ENCODE data around the gene SLC11A1.

Gene SLC11A1

GRCh38 chr2:218392459-218392858 is 10.4 kb downstream of the SLC11A1 start:
- DNase-seq (ENCODE audit: low read depth, low spot score), result no peak

DNA sequence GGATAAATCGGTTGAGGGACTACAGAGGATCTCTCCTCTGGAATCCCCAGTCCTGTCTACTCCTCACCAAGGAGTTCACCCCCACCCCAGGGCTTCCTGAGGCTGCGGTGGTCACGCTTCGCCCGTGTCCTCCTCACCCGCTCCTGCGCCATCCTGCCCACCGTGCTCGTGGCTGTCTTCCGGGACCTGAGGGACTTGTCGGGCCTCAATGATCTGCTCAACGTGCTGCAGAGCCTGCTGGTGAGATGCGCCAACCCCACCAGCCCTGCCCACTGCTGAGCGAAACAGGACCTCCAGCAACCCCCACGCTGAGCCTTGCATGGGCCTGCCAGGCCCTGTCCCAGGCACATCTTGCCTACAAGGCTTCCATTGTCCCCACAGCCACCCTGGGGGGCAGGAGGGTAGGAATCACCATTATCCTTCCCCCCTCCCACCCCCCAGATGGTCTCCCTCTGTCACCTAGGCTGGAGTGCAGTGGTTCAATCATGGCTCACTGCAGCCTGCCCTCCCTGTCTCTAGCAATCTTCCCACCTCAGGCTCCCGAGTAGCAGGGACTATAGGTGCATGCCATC is 10.9 kb downstream of the SLC11A1 start:
- DNase-seq (ENCODE audit: low read depth, low spot score), result no peak
- H3K27ac ChIP-seq, result no peak overlapping the region

More at GRCh38 chr2:218392459-218392858, 10.4 kb downstream of the SLC11A1 start:
- no peak overlapping the region for H3K27ac ChIP-seq

DNA sequence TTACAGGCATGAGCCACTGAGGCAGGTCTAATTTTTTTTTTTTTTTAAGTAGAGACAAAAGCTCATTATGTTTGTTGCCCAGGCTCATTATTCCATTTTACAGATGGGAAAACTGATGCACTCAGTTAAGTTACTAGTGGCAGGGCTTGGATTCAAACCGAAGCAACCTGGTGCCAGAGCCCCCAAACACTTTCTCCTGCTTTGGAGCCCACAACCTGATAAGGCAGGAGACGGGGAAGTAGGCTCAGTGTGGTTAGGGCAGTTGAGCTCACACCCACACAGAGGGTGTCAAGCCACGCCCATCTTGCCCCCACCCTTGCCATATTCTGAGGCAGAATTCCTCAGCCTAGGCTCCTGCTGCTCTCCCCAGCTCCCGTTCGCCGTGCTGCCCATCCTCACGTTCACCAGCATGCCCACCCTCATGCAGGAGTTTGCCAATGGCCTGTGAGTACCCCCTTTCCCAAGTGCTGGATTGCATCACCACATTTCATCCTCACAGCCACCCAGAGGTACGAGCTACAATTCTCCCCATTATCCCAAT is 11.7 kb downstream of the SLC11A1 start:
- no peak for DNase-seq (ENCODE audit: low read depth, low spot score)
- H3K27ac ChIP-seq, result no peak overlapping the region

GRCh38 chr2:218394298-218395089 is 12.4 kb downstream of the SLC11A1 start:
- H3K27ac ChIP-seq, result no peak overlapping the region
- no peak for DNase-seq (ENCODE audit: low read depth, low spot score)

GRCh38 chr2:218395090-218395444 is 13.0 kb downstream of the SLC11A1 start:
- no peak overlapping the region for H3K27ac ChIP-seq

GRCh38 chr2:218395456-218395825 is 13.4 kb downstream of the SLC11A1 start:
- H3K27ac ChIP-seq, result peak overlapping the region; percentile 99
- no peak for DNase-seq (ENCODE audit: low read depth, low spot score)

More at GRCh38 chr2:218395090-218395444, 13.0 kb downstream of the SLC11A1 start:
- no peak for DNase-seq (ENCODE audit: low read depth, low spot score)

GRCh38 chr2:218395826-218396687 is 14.0 kb downstream of the SLC11A1 start:
- H3K27ac ChIP-seq, result peak overlapping the region; percentile 99
- peak; percentile 76 for DNase-seq (ENCODE audit: low read depth, low spot score)

GRCh38 chr2:218396688-218397462 is 14.8 kb downstream of the SLC11A1 start:
- H3K27ac ChIP-seq, result peak overlapping the region; percentile 99
- DNase-seq (ENCODE audit: low read depth, low spot score), result peak; percentile 20

DNA sequence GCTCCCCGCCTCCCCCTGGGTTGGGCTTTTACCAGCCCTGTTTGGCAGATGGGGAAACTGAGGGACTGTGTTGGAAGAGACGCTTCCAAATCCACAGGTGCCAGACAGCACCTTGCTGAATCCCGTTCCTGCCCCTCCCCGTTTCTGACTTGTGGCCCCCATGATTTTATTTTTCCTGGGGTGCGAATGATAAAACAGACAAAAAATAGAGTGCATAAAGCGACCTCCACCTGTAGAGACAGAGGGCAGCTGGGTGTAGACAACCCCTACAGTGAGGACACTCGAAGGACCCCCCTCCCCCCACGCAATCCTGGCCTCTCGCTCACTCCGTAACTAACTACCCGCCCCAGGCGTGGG is 15.4 kb downstream of the SLC11A1 start:
- H3K27ac ChIP-seq, result peak overlapping the region; percentile 99
- DNase-seq (ENCODE audit: low read depth, low spot score), result no peak

- DNase-seq (ENCODE audit: low read depth, low spot score), result peak; percentile 43
- H3K27ac ChIP-seq, result peak overlapping the region; percentile 99
Measured at GRCh38 chr2:218397820-218398436, 15.9 kb downstream of the SLC11A1 start.

GRCh38 chr2:218398437-218399390 is 16.6 kb downstream of the SLC11A1 start:
- peak overlapping the region; percentile 99 for H3K27ac ChIP-seq
- peak; percentile 41 for DNase-seq (ENCODE audit: low read depth, low spot score)

DNA sequence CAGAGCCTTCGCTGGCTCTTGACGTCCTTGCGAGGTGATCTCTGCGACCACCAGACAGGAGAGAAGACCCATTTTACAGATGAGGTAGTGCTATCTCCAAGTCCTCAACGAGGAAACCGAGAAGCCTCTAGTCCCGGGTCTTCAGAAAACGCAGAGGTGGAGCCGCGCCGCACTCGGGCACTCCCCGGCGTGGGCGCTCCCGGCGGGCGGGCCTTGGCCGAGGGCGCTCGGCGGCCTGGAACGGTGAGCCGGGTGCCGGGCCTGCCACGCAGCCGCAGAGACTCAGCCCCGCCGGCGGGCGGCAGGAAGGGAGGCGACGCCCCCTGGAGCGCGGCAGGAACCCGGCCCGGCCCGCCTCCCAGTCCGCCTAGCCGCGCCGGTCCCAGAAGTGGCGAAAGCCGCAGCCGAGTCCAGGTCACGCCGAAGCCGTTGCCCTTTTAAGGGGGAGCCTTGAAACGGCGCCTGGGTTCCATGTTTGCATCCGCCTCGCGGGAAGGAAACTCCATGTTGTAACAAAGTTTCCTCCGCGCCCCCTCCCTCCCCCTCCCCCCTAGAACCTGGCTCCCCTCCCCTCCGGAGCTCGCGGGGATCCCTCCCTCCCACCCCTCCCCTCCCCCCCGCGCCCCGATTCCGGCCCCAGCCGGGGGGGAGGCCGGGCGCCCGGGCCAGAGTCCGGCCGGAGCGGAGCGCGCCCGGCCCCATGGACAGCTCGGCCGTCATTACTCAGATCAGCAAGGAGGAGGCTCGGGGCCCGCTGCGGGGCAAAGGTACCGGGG is 17.5 kb downstream of the SLC11A1 start, which contains the start of gene CTDSP1:
Gene CTDSP1, plus strand, starts transcription at position 478 of the 776 bp plus-strand sequence. Its CDS starts 223 bp downstream, at position 701.
- H3K27ac ChIP-seq, result peak within 1 kb of the TSS; percentile 99
- peak; percentile 75 for DNase-seq (ENCODE audit: low read depth, low spot score)

DNA sequence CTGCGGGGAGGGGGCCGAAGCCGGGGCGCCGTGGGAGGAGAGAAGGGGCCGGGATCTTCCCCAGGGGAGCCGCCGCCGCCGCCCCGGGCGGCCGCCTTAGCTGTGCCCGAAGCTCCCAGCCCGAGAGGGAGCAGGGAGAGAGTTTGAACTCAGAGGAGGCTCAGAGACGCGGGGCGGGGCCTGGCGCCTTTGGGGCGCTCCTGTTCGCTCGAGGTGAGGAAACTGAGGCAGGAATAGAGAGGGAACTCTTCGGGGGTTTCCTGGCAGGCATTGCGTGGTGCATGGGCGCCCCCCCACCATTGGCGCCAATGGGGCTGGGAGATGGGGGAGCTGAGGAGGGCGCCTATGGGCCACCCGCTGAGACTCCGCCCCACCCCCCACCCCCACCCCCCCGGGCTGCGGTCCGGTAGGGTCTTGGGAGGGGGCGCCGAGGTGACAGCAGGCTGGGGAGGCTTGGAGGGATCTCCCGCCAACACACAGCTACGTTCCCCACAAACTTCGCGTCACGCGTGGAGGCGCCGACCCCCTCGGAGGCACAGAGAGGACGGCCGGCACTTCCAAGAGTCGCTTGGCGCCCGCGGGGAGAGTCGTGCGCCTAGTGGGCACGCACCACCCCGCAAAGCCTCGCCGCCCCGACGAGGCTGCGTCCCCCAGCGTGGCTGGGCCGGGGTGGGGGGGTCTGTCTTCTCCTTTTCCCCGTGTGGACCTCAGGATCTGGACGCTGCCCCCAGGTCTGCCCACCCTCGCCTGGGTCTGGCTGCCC is 18.3 kb downstream of the SLC11A1 start:
- DNase-seq (ENCODE audit: low read depth, low spot score), result no peak
- H3K27ac ChIP-seq, result peak overlapping the region; percentile 99

DNA sequence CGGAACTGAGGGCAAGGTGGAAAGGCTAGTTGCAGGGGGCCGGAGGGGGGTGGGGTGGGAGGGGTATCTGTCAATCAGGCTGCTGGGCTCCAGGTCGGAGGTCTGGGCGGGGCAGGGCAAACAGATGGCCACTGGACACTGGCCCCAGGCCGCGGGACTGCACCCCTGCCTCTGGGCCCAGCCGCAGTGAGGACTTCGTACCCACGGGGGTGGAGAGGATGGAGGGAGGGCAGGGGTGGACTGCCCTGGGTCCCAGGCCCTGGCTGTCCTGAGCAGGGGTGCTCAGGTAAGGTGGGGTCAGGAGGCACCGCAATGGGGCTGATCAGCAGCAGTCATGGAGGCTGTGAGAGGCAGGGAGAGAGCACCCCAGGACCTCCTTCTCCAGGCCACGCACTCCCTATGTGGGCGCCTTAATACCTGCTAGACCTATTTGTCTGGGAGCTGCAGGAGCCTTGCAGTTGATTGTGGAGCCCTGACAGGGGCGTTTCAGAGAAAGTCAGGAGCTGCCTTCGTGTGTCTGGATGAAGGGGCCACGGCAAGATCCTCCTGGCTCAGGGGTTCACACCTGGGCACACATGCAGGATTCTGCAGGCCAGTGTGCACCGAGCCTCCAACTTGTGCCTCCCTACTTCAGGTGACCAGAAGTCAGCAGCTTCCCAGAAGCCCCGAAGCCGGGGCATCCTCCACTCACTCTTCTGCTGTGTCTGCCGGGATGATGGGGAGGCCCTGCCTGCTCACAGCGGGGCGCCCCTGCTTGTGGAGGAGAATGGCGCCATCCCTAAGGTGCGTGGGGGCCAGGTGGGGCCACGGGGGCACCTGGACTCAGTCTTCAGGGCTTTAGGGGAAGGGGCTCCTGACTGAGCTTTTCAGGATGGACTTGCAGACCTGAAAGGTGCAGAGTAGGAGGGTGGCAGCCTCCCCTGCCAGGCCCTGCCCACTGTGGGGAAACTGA is 19.1 kb downstream of the SLC11A1 start:
- peak overlapping the region; percentile 99 for H3K27ac ChIP-seq
- no peak for DNase-seq (ENCODE audit: low read depth, low spot score)

- no peak for DNase-seq (ENCODE audit: low read depth, low spot score)
- H3K27ac ChIP-seq, result no peak overlapping the region
Measured at GRCh38 chr2:218401890-218402289, 19.8 kb downstream of the SLC11A1 start.

- DNase-seq (ENCODE audit: low read depth, low spot score), result no peak
- no peak overlapping the region for H3K27ac ChIP-seq
Measured at GRCh38 chr2:218402491-218402901, 20.4 kb downstream of the SLC11A1 start.

All from epithelial cell of prostate (primary cell).